CD14-positive monocyte (primary cell): Measurements from ENCODE around the gene RNF220. TPM values are rescaled to one million over a fixed set of nuclear protein-coding genes. Genes with fewer than 3 reads are reported as not detected.

Experiments
- DNase-seq, 3 donors: peaks; one replicate each; pipeline ENCODE4 v3.0.0-alpha.2; 2011 to 2022
- H2AFZ ChIP-seq: 2 replicates; pipeline ENCODE4 v1.6.0; 2012; ENCODE audit warnings: mild to moderate bottlenecking, low read depth, low read length, inconsistent platforms; ENCODE audit not compliant: insufficient read depth, poor library complexity, severe bottlenecking
- H3K27ac ChIP-seq, 2 donors: 1 replicate in 1 of 2; 2 replicates in 1 of 2; pipeline ENCODE4 v1.5.1; 2012 to 2013; ENCODE audit warnings: low read length in 2 of 2, control low read depth in 1 of 2, inconsistent platforms in 1 of 2, low read depth in 1 of 2, mild to moderate bottlenecking in 1 of 2
- H3K27me3 ChIP-seq, 2 donors: one replicate each; pipeline versions ENCODE4 v1.6.0 to v1.6.1; 2011 to 2013; ENCODE audit warnings: low read length in 2 of 2; ENCODE audit not compliant: control insufficient read depth in 2 of 2, insufficient read depth in 2 of 2
- H3K36me3 ChIP-seq, 2 donors: replicated peaks in 1 of 2; 1 replicate in 1 of 2; 2 replicates in 1 of 2; pipeline versions ENCODE4 v1.5.1 to v1.6.1; 2012 to 2013; ENCODE audit warnings: low read length in 2 of 2, control low read depth in 1 of 2, inconsistent platforms in 1 of 2, mild to moderate bottlenecking in 1 of 2; ENCODE audit not compliant: insufficient read depth in 2 of 2, control insufficient read depth in 1 of 2
- H3K4me1 ChIP-seq, 2 donors: 1 replicate in 1 of 2; 2 replicates in 1 of 2; pipeline versions ENCODE4 v1.5.1 to v1.6.1; 2012 to 2013; ENCODE audit warnings: low read length in 2 of 2, control low read depth in 1 of 2, inconsistent platforms in 1 of 2, mild to moderate bottlenecking in 1 of 2, moderate library complexity in 1 of 2; ENCODE audit not compliant: insufficient read depth in 2 of 2, control insufficient read depth in 1 of 2
- H3K4me2 ChIP-seq: replicated peaks from 2 replicates; pipeline ENCODE3; 2012; ENCODE audit warnings: low read length, moderate library complexity, mild to moderate bottlenecking; ENCODE audit not compliant: poor library complexity, severe bottlenecking; ENCODE audit errors: extremely low read depth
- H3K4me3 ChIP-seq, 3 experiments: fragments of 200-600 bp in 1 of 3; sonication (generic) in 1 of 3; replicated peaks in 1 of 3; 1 replicate in 2 of 3; 2 replicates in 1 of 3; pipeline ENCODE4 v1.5.1; 2011 to 2013; ENCODE audit warnings: low read length in 3 of 3, mild to moderate bottlenecking in 3 of 3, control low read depth in 2 of 3, low read depth in 2 of 3, inconsistent platforms in 1 of 3, moderate library complexity in 1 of 3
- H3K79me2 ChIP-seq: 2 replicates; pipeline ENCODE4 v1.6.0; 2012; ENCODE audit warnings: mild to moderate bottlenecking, control low read depth, inconsistent platforms, low read length, moderate library complexity; ENCODE audit not compliant: insufficient read depth
- H3K9ac ChIP-seq: 2 replicates; pipeline ENCODE4 v1.6.0; 2017; ENCODE audit warnings: low read length, mild to moderate bottlenecking; ENCODE audit not compliant: insufficient read depth, poor library complexity, severe bottlenecking
- H3K9me3 ChIP-seq, 2 donors: replicated peaks in 1 of 2; 1 replicate in 1 of 2; 2 replicates in 1 of 2; pipeline versions ENCODE4 v1.5.1 to v1.6.1; 2012 to 2013; ENCODE audit warnings: low read length in 2 of 2, control low read depth in 1 of 2; ENCODE audit not compliant: control insufficient read depth in 1 of 2, insufficient read depth in 1 of 2
- H4K20me1 ChIP-seq: 2 replicates; pipeline ENCODE4 v1.6.0; 2012; ENCODE audit warnings: mild to moderate bottlenecking, low read length, control low read depth, moderate library complexity; ENCODE audit not compliant: insufficient read depth
- H3K27ac Mint-ChIP-seq, 7 donors: one replicate each; pipeline ENCODE4 v1.8.0; 2020; ENCODE audit warnings: mild to moderate bottlenecking in 7 of 7, mixed read lengths in 7 of 7, moderate library complexity in 6 of 7, inconsistent platforms in 2 of 7
- H3K27me3 Mint-ChIP-seq, 3 donors: one replicate each; pipeline ENCODE4 v1.8.0; 2021 to 2022; ENCODE audit warnings: low read depth in 3 of 3, mild to moderate bottlenecking in 3 of 3, mixed read lengths in 3 of 3, moderate library complexity in 3 of 3, inconsistent platforms in 1 of 3
- H3K36me3 Mint-ChIP-seq, 2 donors: one replicate each; pipeline ENCODE4 v1.8.0; 2020; ENCODE audit warnings: mixed read lengths in 2 of 2, inconsistent platforms in 1 of 2, mild to moderate bottlenecking in 1 of 2
- H3K4me1 Mint-ChIP-seq: one replicate; pipeline ENCODE4 v1.8.0; 2020; ENCODE audit warnings: mild to moderate bottlenecking, mixed read lengths
- H3K4me3 Mint-ChIP-seq, 2 donors: one replicate each; pipeline ENCODE4 v1.8.0; 2020; ENCODE audit warnings: mild to moderate bottlenecking in 2 of 2, mixed read lengths in 2 of 2, moderate library complexity in 1 of 2
- H3K9me3 Mint-ChIP-seq, 7 donors: one replicate each; pipeline ENCODE4 v1.8.0; 2020 to 2022; ENCODE audit warnings: mixed read lengths in 7 of 7, mild to moderate bottlenecking in 6 of 7, moderate library complexity in 6 of 7, inconsistent platforms in 2 of 7
- CTCF ChIP-seq: fragments of 200-600 bp; IDR thresholded peaks from one replicate; pipeline ENCODE4 v1.8.0; 2022; ENCODE audit warnings: antibody characterized with exemption, mild to moderate bottlenecking
- WGBS: methylation state at CpG from one replicate; pipeline ENCODE4 v1.1.5; 2013; ENCODE audit warnings: missing lambda C conversion rate; ENCODE audit not compliant: insufficient coverage; 5-methylcytosine and 5-hydroxymethylcytosine counted together
- intact Hi-C, 2 donors: fragments of 100-400 bp; cut with micrococcal nuclease; formaldehyde crosslinking; loops; one replicate each; pipeline versions ENCODE4 v1.15.0 to v1.15.1; 2023
- polyA plus RNA-seq, 3 donors: library from polyadenylated mRNA; depleted of rRNA in 1 of 3; unstranded in 2 of 3; stranded (reverse) in 1 of 3; fragments of 300-500 nt in 2 of 3; fragments of >200 nt in 1 of 3; fragmentation: Illumina TruSeq in 2 of 3; gene quantifications; 1 replicate in 2 of 3; 2 replicates in 1 of 3; pipeline ENCODE4 v1.2.3, GENCODE V29; 2012 to 2021

RNF220 gene
- polyA plus RNA-seq, 3 donors = 39.4 to 133 (median 49.4) TPM

GRCh38 chr1:44523593-44524591 lies 118.8 kb downstream of the RNF220 start:
- intact Hi-C loops = no loop called here
- peaks cover 15% of the 10 kb centered on the region for H3K4me1 Mint-ChIP-seq
- no peak overlapping the region for H3K9ac ChIP-seq
- H3K4me3 Mint-ChIP-seq = no peak overlapping the region
- H3K27me3 Mint-ChIP-seq = no peaks in the 10 kb centered on the region
- TF ChIP-seq CTCF = no peak
- no peak for DNase-seq
- no peaks in the 10 kb centered on the region for H3K27me3 ChIP-seq
- H3K27ac ChIP-seq = no peak overlapping the region
- no peak overlapping the region for H3K4me2 ChIP-seq
- H4K20me1 ChIP-seq = no peaks in the 10 kb centered on the region
- H2AFZ ChIP-seq = no peak overlapping the region
- 79% methylated on average over 10 of the region's 23 CpGs for WGBS
- H3K4me3 ChIP-seq = no peak overlapping the region
- H3K4me1 ChIP-seq = peaks cover 12 to 13% of the 10 kb centered on the region in 2 donors
- H3K9me3 Mint-ChIP-seq = peaks cover 0 to 2% (median 0%) of the 10 kb centered on the region in 7 donors
- H3K27ac Mint-ChIP-seq = no peak overlapping the region
- no peaks in the 10 kb centered on the region for H3K79me2 ChIP-seq
- H3K9me3 ChIP-seq = no peaks in the 10 kb centered on the region
- H3K36me3 Mint-ChIP-seq = no peaks in the 10 kb centered on the region
- no peaks in the 10 kb centered on the region for H3K36me3 ChIP-seq

GRCh38 chr1:44524655-44525500 lies 119.8 kb downstream of the RNF220 start:
- Histone ChIP-seq H3K36me3 (no peaks in the 10 kb centered on the region), H3K79me2 (no peaks in the 10 kb centered on the region), H3K27me3 (no peaks in the 10 kb centered on the region), H2AFZ (no peak overlapping the region), H3K4me3 (no peak overlapping the region), H3K4me1 (peaks cover 2 to 4% of the 10 kb centered on the region in 2 donors), H3K9ac (no peak overlapping the region), H3K9me3 (no peaks in the 10 kb centered on the region), H3K27ac (no peak overlapping the region), H3K4me2 (no peak overlapping the region), H4K20me1 (no peaks in the 10 kb centered on the region)
- Mint-ChIP-seq H3K36me3 (no peaks in the 10 kb centered on the region), H3K27ac (no peak overlapping the region), H3K4me3 (no peak overlapping the region), H3K4me1 (peaks cover 7% of the 10 kb centered on the region), H3K27me3 (no peaks in the 10 kb centered on the region), H3K9me3 (peaks cover 0 to 3% (median 0%) of the 10 kb centered on the region in 7 donors)
- WGBS = 98% methylated on average over 5 of the region's 20 CpGs
- DNase-seq = no peak
- intact Hi-C loops = no loop called here
- no peak for TF ChIP-seq CTCF
